Osteoblast (primary cell): ENCODE measurements around the gene ZNF592. TPM values are rescaled to one million over a fixed set of nuclear protein-coding genes. Genes with fewer than 3 reads are reported as not detected.

Experiments used
- DNase-seq: peaks from one replicate; pipeline ENCODE4 v3.0.0; 2011; ENCODE audit warnings: low spot score, mixed read lengths; ENCODE audit not compliant: insufficient read length; ENCODE audit errors: missing footprints
- H2AFZ ChIP-seq: 2 replicates; pipeline ENCODE4 v1.6.0; 2011; ENCODE audit warnings: mild to moderate bottlenecking, low read length
- H3K27ac ChIP-seq: 2 replicates; pipeline ENCODE4 v1.5.1; 2011; ENCODE audit warnings: mild to moderate bottlenecking, low read depth, low read length, moderate library complexity
- H3K27me3 ChIP-seq: 2 replicates; pipeline ENCODE4 v1.6.0; 2012; ENCODE audit warnings: mild to moderate bottlenecking, control low read depth, inconsistent platforms, low read length, moderate library complexity; ENCODE audit not compliant: insufficient read depth
- H3K36me3 ChIP-seq: 2 replicates; pipeline ENCODE4 v1.5.1; 2011; ENCODE audit warnings: mild to moderate bottlenecking, low read length, control low read depth, moderate library complexity; ENCODE audit not compliant: insufficient read depth
- H3K4me1 ChIP-seq: 2 replicates; pipeline ENCODE4 v1.5.1; 2011; ENCODE audit warnings: mild to moderate bottlenecking, low read length, control low read depth, moderate library complexity; ENCODE audit not compliant: insufficient read depth
- H3K4me2 ChIP-seq: 2 replicates; pipeline ENCODE4 v1.6.0; 2011; ENCODE audit warnings: mild to moderate bottlenecking, low read length; ENCODE audit not compliant: insufficient read depth
- H3K4me3 ChIP-seq: fragments of 200-600 bp; sonication (generic); 3 replicates; pipeline ENCODE4 v1.5.1; 2012; ENCODE audit warnings: mild to moderate bottlenecking, low read length, inconsistent platforms; ENCODE audit not compliant: insufficient read depth
- H3K79me2 ChIP-seq: 2 replicates; pipeline ENCODE4 v1.6.0; 2012; ENCODE audit warnings: mild to moderate bottlenecking, low read length, control low read depth, inconsistent platforms; ENCODE audit not compliant: insufficient read depth
- H3K9me3 ChIP-seq: 2 replicates; pipeline ENCODE4 v1.5.1; 2011; ENCODE audit warnings: low read depth, low read length, control low read depth
- H4K20me1 ChIP-seq: 2 replicates; pipeline ENCODE4 v1.6.0; 2012; ENCODE audit warnings: mild to moderate bottlenecking, low read length, control low read depth; ENCODE audit not compliant: insufficient read depth
- CTCF ChIP-seq: IDR thresholded peaks from 2 replicates; pipeline ENCODE4 v1.5.1; 2011; ENCODE audit warnings: mild to moderate bottlenecking, low read depth, low read length, moderate library complexity; ENCODE audit errors: extremely low read depth
- total RNA-seq: library from RNA; depleted of rRNA; stranded (reverse); fragments of >200 nt; gene quantifications from 2 replicates; pipeline ENCODE4 v1.2.3, GENCODE V29; 2012

Gene ZNF592
- total RNA-seq, 1 donor = 11.2 TPM

GRCh38 chr15:84814916-84815315 lies 66.5 kb downstream of the ZNF592 start:
- Histone ChIP-seq H3K79me2 (no peaks in the 10 kb centered on the region), H3K4me3 (no peak overlapping the region), H3K36me3 (no peaks in the 10 kb centered on the region), H3K4me1 (peaks cover 25% of the 10 kb centered on the region), H3K27ac (no peak overlapping the region), H2AFZ (no peak overlapping the region), H3K27me3 (no peaks in the 10 kb centered on the region), H3K4me2 (no peak overlapping the region), H3K9me3 (no peaks in the 10 kb centered on the region), H4K20me1 (no peaks in the 10 kb centered on the region)
- DNase-seq = no peak
- TF ChIP-seq CTCF = no peak

- no peaks in the 10 kb centered on the region for H3K27me3 ChIP-seq
- peak within 1 kb of the TSS; percentile 48 for H3K4me2 ChIP-seq
- peak within 1 kb of the TSS; percentile 29 for H2AFZ ChIP-seq
Observed at GRCh38 chr15:84816694-84817465, 68.5 kb downstream of the ZNF592 start, which contains the start of gene ALPK3. ALPK3 (plus strand) TSS chr15:84817356; CDS start chr15:84817453, 97 bp downstream.

GRCh38 chr15:84817466-84818081 lies 69.2 kb downstream of the ZNF592 start:
- no peak overlapping the region for H3K27ac ChIP-seq
- no peak for TF ChIP-seq CTCF

More at GRCh38 chr15:84816694-84817465, 68.5 kb downstream of the ZNF592 start, which contains the start of gene ALPK3:
- peak; percentile 85 for DNase-seq
- Histone ChIP-seq H3K9me3 (no peaks in the 10 kb centered on the region), H3K27ac (no peak within 1 kb of the TSS), H3K79me2 (no peaks in the 10 kb centered on the region), H3K4me1 (peaks cover 22% of the 10 kb centered on the region), H4K20me1 (no peaks in the 10 kb centered on the region), H3K36me3 (no peaks in the 10 kb centered on the region), H3K4me3 (peak within 1 kb of the TSS; percentile 29)
- no peak for TF ChIP-seq CTCF

More at GRCh38 chr15:84817466-84818081, 69.2 kb downstream of the ZNF592 start:
- Histone ChIP-seq H3K79me2 (no peaks in the 10 kb centered on the region), H3K4me3 (no peak overlapping the region), H3K36me3 (no peaks in the 10 kb centered on the region), H3K27me3 (no peaks in the 10 kb centered on the region), H3K4me1 (peaks cover 22% of the 10 kb centered on the region), H3K9me3 (no peaks in the 10 kb centered on the region), H3K4me2 (no peak overlapping the region), H4K20me1 (no peaks in the 10 kb centered on the region), H2AFZ (no peak overlapping the region)
- DNase-seq = no peak
